GM12878 (cell line): ENCODE results near the gene RNF7. TPM values are rescaled to one million over a fixed set of nuclear protein-coding genes. Genes with fewer than 3 reads are reported as not detected.

ENCODE experiments used
- ASH2L ChIP-seq: fragments of 300-600, 200-600 bp; sonication (generic); IDR thresholded peaks from 2 replicates; pipeline ENCODE4 v1.6.1; 2017; ENCODE audit warnings: low read depth, mild to moderate bottlenecking, borderline replicate concordance
- BACH1 ChIP-seq: fragments of 450-650 bp; IDR thresholded peaks from 2 replicates; pipeline ENCODE4 v1.6.1; 2017; ENCODE audit warnings: mild to moderate bottlenecking, borderline replicate concordance
- CHD2 ChIP-seq: IDR thresholded peaks from 2 replicates; pipeline ENCODE4 v1.6.1; 2011; ENCODE audit warnings: low read depth, low read length, improper control_type of control experiment, borderline replicate concordance
- CHD4 ChIP-seq: fragments of 200-600 bp; sonication (generic); IDR thresholded peaks from 2 replicates; pipeline ENCODE4 v1.6.1; 2016; ENCODE audit warnings: mild to moderate bottlenecking
- CREM ChIP-seq: IDR thresholded peaks from 2 replicates; pipeline ENCODE4 v1.6.1; 2014; ENCODE audit warnings: antibody characterized with exemption, low read depth
- DPF2 ChIP-seq: fragments of 450-650 bp; IDR thresholded peaks from 2 replicates; pipeline ENCODE4 v1.6.1; 2017; ENCODE audit warnings: mild to moderate bottlenecking
- EED ChIP-seq: sonication (generic); IDR thresholded peaks from 2 replicates; pipeline ENCODE4 v1.6.1; 2016; ENCODE audit warnings: antibody characterized with exemption, low read depth
- EGR1 ChIP-seq, 2 experiments: IDR thresholded peaks; 1 replicate in 1 of 2; 2 replicates in 1 of 2; pipeline ENCODE4 v1.6.1; 2011 to 2012; ENCODE audit warnings: low read depth in 2 of 2, low read length in 2 of 2, borderline replicate concordance in 1 of 2, mild to moderate bottlenecking in 1 of 2, moderate library complexity in 1 of 2
- ETV6 ChIP-seq, 2 experiments: fragments of 450-650 bp in 1 of 2; IDR thresholded peaks in 1 of 2; conservative IDR thresholded peaks in 1 of 2; 2 replicates each; pipeline ENCODE4 v1.6.1; 2014; ENCODE audit warnings: antibody characterized with exemption in 1 of 2, borderline replicate concordance in 1 of 2, low read depth in 1 of 2, mild to moderate bottlenecking in 1 of 2, moderate library complexity in 1 of 2
- KLF5 ChIP-seq: fragments of 450-650 bp; IDR thresholded peaks from 2 replicates; pipeline ENCODE4 v1.6.1; 2014; ENCODE audit warnings: mild to moderate bottlenecking; ENCODE audit not compliant: partially characterized antibody
- PML ChIP-seq: IDR thresholded peaks from 2 replicates; pipeline ENCODE4 v1.6.1; 2012; ENCODE audit warnings: low read length, inconsistent platforms
- POLR2AphosphoS5 ChIP-seq: IDR thresholded peaks from 2 replicates; pipeline ENCODE4 v1.6.1; 2011; ENCODE audit warnings: mild to moderate bottlenecking, low read length, inconsistent platforms
- RAD21 ChIP-seq: IDR thresholded peaks from 2 replicates; pipeline ENCODE4 v1.6.1; 2011; ENCODE audit warnings: mild to moderate bottlenecking, low read depth, low read length, moderate library complexity; ENCODE audit not compliant: insufficient read depth
- RBBP5 ChIP-seq: fragments of 200-600 bp; sonication (generic); conservative IDR thresholded peaks from 2 replicates; pipeline ENCODE4 v1.6.1; 2016
- RFX5 ChIP-seq: IDR thresholded peaks from 2 replicates; pipeline ENCODE4 v1.6.1; 2011; ENCODE audit warnings: low read depth, low read length, improper control_type of control experiment
- SP1 ChIP-seq: IDR thresholded peaks from one replicate; pipeline ENCODE4 v1.6.1; 2011; ENCODE audit warnings: low read depth, low read length
- TARDBP ChIP-seq: IDR thresholded peaks from 2 replicates; pipeline ENCODE4 v1.6.1; 2016; ENCODE audit warnings: borderline replicate concordance
- TBL1XR1 ChIP-seq: IDR thresholded peaks from 2 replicates; pipeline ENCODE4 v1.6.1; 2012; ENCODE audit warnings: low read depth, low read length, improper control_type of control experiment
- TCF12 ChIP-seq: IDR thresholded peaks from 2 replicates; pipeline ENCODE4 v1.6.1; 2011; ENCODE audit warnings: low read depth, mild to moderate bottlenecking, low read length
- TCF3 ChIP-seq: IDR thresholded peaks from 2 replicates; pipeline ENCODE4 v1.6.1; 2012; ENCODE audit warnings: low read depth, mild to moderate bottlenecking, low read length, borderline replicate concordance; ENCODE audit not compliant: insufficient read depth
- ZZZ3 ChIP-seq: IDR thresholded peaks from 2 replicates; pipeline ENCODE4 v1.6.1; 2011; ENCODE audit warnings: low read depth; ENCODE audit not compliant: control insufficient read depth, insufficient read length
- polyA plus RNA-seq, 11 experiments: library from polyadenylated mRNA; depleted of rRNA in 4 of 11; unstranded in 6 of 11; stranded (reverse) in 5 of 11; fragments of >200 nt; fragmentation: Nextera tagmentation in 4 of 11; fragmentation: Illumina TruSeq in 1 of 11; extraction: Ambion mirVana in 4 of 11; extraction: Trizol in 1 of 11; gene quantifications; 1 replicate in 1 of 11; 2 replicates in 10 of 11; pipeline versions ENCODE4 v1.2.1 to v1.2.3, GENCODE V29; 2011 to 2016; ENCODE audit warnings: inconsistent platforms in 2 of 11, missing spikeins in 2 of 11, low read depth in 1 of 11
- total RNA-seq, 4 experiments: library from RNA; depleted of rRNA in 3 of 4; stranded (reverse); fragments of >200 nt in 3 of 4; fragmentation: Illumina TruSeq in 1 of 4; extraction: Trizol in 1 of 4; gene quantifications; 2 replicates each; pipeline versions ENCODE4 v1.2.1 to v1.2.3, GENCODE V29; 2013 to 2021
- TF ChIP-seq, protein P1 (sequence below): fragments of 450-650 bp; IDR thresholded peaks from 2 replicates; pipeline ENCODE4 v1.6.1; 2016; ENCODE audit warnings: mild to moderate bottlenecking
- TF ChIP-seq, protein P2 (sequence below): fragments of 450-650 bp; IDR thresholded peaks from 2 replicates; pipeline ENCODE4 v1.6.1; 2014; ENCODE audit warnings: mild to moderate bottlenecking
- TF ChIP-seq, protein P3 (sequence below): fragments of 450-650 bp; conservative IDR thresholded peaks from 2 replicates; pipeline ENCODE4 v1.6.1; 2017; ENCODE audit warnings: mild to moderate bottlenecking, moderate library complexity
- TF ChIP-seq, protein P4 (sequence below): fragments of 450-650 bp; IDR thresholded peaks from 2 replicates; pipeline ENCODE4 v1.6.1; 2017; ENCODE audit warnings: low read depth, mild to moderate bottlenecking, moderate library complexity

The RNF7 gene
- total and polyA plus RNA-seq, 10 of the 15 experiments (the other 5 are each of a cell fraction or from before 2014, with no cell fraction given) = 36.0 to 146 (median 76.4) TPM

DNA sequence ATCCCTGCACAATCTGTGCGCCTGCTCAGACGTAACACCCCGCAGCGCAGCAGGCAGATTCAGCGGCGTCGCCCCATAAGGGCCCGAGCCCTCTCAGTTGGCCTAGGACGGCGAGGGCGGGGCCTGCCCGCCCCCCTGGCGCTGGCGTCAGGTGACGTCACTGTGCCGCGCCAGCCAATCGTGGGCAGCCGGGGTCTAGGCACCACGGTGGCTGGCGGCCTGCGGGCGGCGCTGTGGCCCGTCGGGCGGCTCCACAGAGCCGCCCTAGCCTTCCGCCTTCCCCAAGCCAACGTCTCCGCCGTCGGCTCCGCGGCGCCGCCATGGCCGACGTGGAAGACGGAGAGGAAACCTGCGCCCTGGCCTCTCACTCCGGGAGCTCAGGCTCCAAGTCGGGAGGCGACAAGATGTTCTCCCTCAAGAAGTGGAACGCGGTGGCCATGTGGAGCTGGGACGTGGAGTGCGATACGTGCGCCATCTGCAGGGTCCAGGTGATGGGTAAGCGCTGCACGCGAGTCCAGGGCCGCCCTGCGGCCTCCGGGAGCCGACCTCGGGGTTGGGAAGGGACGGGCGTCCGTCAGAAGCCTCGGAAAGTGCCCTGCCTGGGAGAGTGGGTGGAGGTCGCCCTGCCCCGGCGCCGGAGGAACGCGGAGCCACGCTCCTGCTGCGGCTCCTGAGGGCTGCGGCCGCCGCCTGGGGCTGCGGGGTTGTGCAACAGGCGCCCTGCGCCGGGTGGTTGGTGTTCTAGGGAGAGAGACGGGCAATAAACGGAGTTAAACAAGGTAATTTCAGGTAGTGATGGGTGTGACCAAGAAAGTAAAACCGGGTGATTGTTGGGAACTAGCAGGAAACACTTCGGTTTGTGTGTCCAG is at the start of gene RNF7 (continued):
- TF ChIP-seq ASH2L = peak; percentile 68; the same call in 1 of the 2 replicates
- peak in 1 of 2 experiments; percentile 0; a peak in 1 of 4 replicates for TF ChIP-seq ETV6 (conservative IDR thresholded peaks at IDR 0.05 in 1 of 2, IDR thresholded peaks at IDR 0.05 in 1 of 2; ENCODE audit: borderline replicate concordance in 1 of 2, low read depth in 1 of 2)
- TF ChIP-seq ZZZ3 = no peak
- TF ChIP-seq TCF12 = peak; percentile 39; the same call in 1 of the 2 replicates
- TF ChIP-seq CREM = peak; percentile 97
- peak; percentile 57 for TF ChIP-seq PML
- 0 out of 2 replicates have a peak, but pooled peaks have one; percentile 35 for TF ChIP-seq EED
- TF ChIP-seq KLF5 = peak; percentile 42
- no peak for TF ChIP-seq TBL1XR1
- TF ChIP-seq POLR2AphosphoS5 = peak; percentile 87
- TF ChIP-seq EGR1 (IDR thresholded peaks at IDR 0.05; ENCODE audit: borderline replicate concordance in 1 of 2, low read depth in 2 of 2, low read length in 2 of 2) = peak in 1 of 2 experiments; percentile 66; a peak in 1 of 3 replicates
- TF ChIP-seq, protein P1, sequence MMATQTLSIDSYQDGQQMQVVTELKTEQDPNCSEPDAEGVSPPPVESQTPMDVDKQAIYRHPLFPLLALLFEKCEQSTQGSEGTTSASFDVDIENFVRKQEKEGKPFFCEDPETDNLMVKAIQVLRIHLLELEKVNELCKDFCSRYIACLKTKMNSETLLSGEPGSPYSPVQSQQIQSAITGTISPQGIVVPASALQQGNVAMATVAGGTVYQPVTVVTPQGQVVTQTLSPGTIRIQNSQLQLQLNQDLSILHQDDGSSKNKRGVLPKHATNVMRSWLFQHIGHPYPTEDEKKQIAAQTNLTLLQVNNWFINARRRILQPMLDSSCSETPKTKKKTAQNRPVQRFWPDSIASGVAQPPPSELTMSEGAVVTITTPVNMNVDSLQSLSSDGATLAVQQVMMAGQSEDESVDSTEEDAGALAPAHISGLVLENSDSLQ = peak; percentile 40
- TF ChIP-seq BACH1 = peak; percentile 48; the same call in 1 of the 2 replicates
- peak; percentile 35; the same call in 1 of the 2 replicates for TF ChIP-seq TCF3
- no peak for TF ChIP-seq CHD4
- TF ChIP-seq, protein P2, sequence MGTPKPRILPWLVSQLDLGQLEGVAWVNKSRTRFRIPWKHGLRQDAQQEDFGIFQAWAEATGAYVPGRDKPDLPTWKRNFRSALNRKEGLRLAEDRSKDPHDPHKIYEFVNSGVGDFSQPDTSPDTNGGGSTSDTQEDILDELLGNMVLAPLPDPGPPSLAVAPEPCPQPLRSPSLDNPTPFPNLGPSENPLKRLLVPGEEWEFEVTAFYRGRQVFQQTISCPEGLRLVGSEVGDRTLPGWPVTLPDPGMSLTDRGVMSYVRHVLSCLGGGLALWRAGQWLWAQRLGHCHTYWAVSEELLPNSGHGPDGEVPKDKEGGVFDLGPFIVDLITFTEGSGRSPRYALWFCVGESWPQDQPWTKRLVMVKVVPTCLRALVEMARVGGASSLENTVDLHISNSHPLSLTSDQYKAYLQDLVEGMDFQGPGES = peak; percentile 60; the same call in 1 of the 2 replicates
- TF ChIP-seq, protein P3, sequence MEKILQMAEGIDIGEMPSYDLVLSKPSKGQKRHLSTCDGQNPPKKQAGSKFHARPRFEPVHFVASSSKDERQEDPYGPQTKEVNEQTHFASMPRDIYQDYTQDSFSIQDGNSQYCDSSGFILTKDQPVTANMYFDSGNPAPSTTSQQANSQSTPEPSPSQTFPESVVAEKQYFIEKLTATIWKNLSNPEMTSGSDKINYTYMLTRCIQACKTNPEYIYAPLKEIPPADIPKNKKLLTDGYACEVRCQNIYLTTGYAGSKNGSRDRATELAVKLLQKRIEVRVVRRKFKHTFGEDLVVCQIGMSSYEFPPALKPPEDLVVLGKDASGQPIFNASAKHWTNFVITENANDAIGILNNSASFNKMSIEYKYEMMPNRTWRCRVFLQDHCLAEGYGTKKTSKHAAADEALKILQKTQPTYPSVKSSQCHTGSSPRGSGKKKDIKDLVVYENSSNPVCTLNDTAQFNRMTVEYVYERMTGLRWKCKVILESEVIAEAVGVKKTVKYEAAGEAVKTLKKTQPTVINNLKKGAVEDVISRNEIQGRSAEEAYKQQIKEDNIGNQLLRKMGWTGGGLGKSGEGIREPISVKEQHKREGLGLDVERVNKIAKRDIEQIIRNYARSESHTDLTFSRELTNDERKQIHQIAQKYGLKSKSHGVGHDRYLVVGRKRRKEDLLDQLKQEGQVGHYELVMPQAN = peak; percentile 73
- TF ChIP-seq SP1 = peak; percentile 84
- peak; percentile 61 for TF ChIP-seq RAD21
- peak; percentile 83 for TF ChIP-seq RFX5
- TF ChIP-seq TARDBP = no peak
- TF ChIP-seq, protein P4, sequence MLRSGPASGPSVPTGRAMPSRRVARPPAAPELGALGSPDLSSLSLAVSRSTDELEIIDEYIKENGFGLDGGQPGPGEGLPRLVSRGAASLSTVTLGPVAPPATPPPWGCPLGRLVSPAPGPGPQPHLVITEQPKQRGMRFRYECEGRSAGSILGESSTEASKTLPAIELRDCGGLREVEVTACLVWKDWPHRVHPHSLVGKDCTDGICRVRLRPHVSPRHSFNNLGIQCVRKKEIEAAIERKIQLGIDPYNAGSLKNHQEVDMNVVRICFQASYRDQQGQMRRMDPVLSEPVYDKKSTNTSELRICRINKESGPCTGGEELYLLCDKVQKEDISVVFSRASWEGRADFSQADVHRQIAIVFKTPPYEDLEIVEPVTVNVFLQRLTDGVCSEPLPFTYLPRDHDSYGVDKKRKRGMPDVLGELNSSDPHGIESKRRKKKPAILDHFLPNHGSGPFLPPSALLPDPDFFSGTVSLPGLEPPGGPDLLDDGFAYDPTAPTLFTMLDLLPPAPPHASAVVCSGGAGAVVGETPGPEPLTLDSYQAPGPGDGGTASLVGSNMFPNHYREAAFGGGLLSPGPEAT = 0 out of 2 replicates have a peak, but pooled peaks have one; percentile 41
- TF ChIP-seq RBBP5 = 0 out of 2 replicates have a peak, but pooled peaks have one; percentile 66
- TF ChIP-seq CHD2 = peak; percentile 64; the same call in 1 of the 2 replicates
- peak; percentile 59; the same call in 1 of the 2 replicates for TF ChIP-seq DPF2
